PC-9 (cell line): ENCODE results near the gene VWDE.

Source experiments
- EZH2 ChIP-seq: fragments of 200-600 bp; sonication (generic); IDR thresholded peaks from 2 replicates; pipeline ENCODE4 v1.8.0; 2017; ENCODE audit warnings: antibody characterized with exemption, low read depth
- TF ChIP-seq, protein P1 (sequence below): fragments of 200-600 bp; sonication (generic); conservative IDR thresholded peaks from 2 replicates; pipeline ENCODE4 v1.6.1; 2017; ENCODE audit warnings: mixed run types, antibody characterized with exemption, mild to moderate bottlenecking, moderate library complexity

- TF ChIP-seq, protein P1, sequence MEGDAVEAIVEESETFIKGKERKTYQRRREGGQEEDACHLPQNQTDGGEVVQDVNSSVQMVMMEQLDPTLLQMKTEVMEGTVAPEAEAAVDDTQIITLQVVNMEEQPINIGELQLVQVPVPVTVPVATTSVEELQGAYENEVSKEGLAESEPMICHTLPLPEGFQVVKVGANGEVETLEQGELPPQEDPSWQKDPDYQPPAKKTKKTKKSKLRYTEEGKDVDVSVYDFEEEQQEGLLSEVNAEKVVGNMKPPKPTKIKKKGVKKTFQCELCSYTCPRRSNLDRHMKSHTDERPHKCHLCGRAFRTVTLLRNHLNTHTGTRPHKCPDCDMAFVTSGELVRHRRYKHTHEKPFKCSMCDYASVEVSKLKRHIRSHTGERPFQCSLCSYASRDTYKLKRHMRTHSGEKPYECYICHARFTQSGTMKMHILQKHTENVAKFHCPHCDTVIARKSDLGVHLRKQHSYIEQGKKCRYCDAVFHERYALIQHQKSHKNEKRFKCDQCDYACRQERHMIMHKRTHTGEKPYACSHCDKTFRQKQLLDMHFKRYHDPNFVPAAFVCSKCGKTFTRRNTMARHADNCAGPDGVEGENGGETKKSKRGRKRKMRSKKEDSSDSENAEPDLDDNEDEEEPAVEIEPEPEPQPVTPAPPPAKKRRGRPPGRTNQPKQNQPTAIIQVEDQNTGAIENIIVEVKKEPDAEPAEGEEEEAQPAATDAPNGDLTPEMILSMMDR = no peak
- TF ChIP-seq EZH2 = no peak
Measured at GRCh38 chr7:12412407-12412806, 8.7 kb upstream of the VWDE start.
